ENCODE data around the gene FBL. TPM values are rescaled to one million over a fixed set of nuclear protein-coding genes. Genes with fewer than 3 reads are reported as not detected.
"Not testable (repeated sequence)": the region's sequence is repeated elsewhere in the genome, so short reads cannot be mapped to it uniquely, and the experiment has no call there.

Gene FBL
- total RNA-seq, 1 experiment from 2014 or later: 527 TPM

GRCh38 chr19:39829702-39830275 lies 16.4 kb downstream of the FBL start:
- in situ Hi-C loops (cut with HindIII; ENCODE audit: low sequenced_read_pairs): no loop called here
- DNase-seq (ENCODE audit: low spot score): no peak

GRCh38 chr19:39828654-39829032 lies 17.5 kb downstream of the FBL start:
- in situ Hi-C loops (cut with HindIII; ENCODE audit: low sequenced_read_pairs): no loop called here
- DNase-seq (ENCODE audit: low spot score): no peak

- in situ Hi-C loops (cut with HindIII; ENCODE audit: low sequenced_read_pairs): no loop called here
- DNase-seq (ENCODE audit: low spot score): no peak
Measured at GRCh38 chr19:39828015-39828653, 18.0 kb downstream of the FBL start.

- no peak for DNase-seq (ENCODE audit: low spot score)
- in situ Hi-C loops (cut with HindIII; ENCODE audit: low sequenced_read_pairs): no loop called here
Measured at GRCh38 chr19:39827216-39827615, 19.0 kb downstream of the FBL start.

GRCh38 chr19:39826311-39826945 lies 19.8 kb downstream of the FBL start:
- in situ Hi-C loops (cut with HindIII; ENCODE audit: low sequenced_read_pairs): no loop called here
- no peak for DNase-seq (ENCODE audit: low spot score)

GRCh38 chr19:39825531-39826076 lies 20.6 kb downstream of the FBL start:
- in situ Hi-C loops (cut with HindIII; ENCODE audit: low sequenced_read_pairs): no loop called here
- no peak for DNase-seq (ENCODE audit: low spot score)

GRCh38 chr19:39825093-39825463 lies 21.1 kb downstream of the FBL start:
- no peak for DNase-seq (ENCODE audit: low spot score)
- in situ Hi-C loops (cut with HindIII; ENCODE audit: low sequenced_read_pairs): no loop called here

GRCh38 chr19:39824143-39825092 lies 21.8 kb downstream of the FBL start:
- in situ Hi-C loops (cut with HindIII; ENCODE audit: low sequenced_read_pairs): no loop called here

GRCh38 chr19:39823686-39824085 lies 22.5 kb downstream of the FBL start:
- DNase-seq (ENCODE audit: low spot score): peak; percentile 19
- in situ Hi-C loops (cut with HindIII; ENCODE audit: low sequenced_read_pairs): no loop called here

More at GRCh38 chr19:39824143-39825092, 21.8 kb downstream of the FBL start:
- peak; percentile 99 for DNase-seq (ENCODE audit: low spot score)

- DNase-seq (ENCODE audit: low spot score): no peak
- in situ Hi-C loops (cut with HindIII; ENCODE audit: low sequenced_read_pairs): no loop called here
Measured at GRCh38 chr19:39820696-39821095, 25.5 kb downstream of the FBL start.

- in situ Hi-C loops (cut with HindIII; ENCODE audit: low sequenced_read_pairs): no loop called here
- DNase-seq (ENCODE audit: low spot score): no peak
Measured at GRCh38 chr19:39819786-39820185, 26.4 kb downstream of the FBL start.

- in situ Hi-C loops (cut with HindIII; ENCODE audit: low sequenced_read_pairs): no loop called here
- DNase-seq (ENCODE audit: low spot score): no peak
Measured at GRCh38 chr19:39818626-39819097, 27.5 kb downstream of the FBL start.

- in situ Hi-C loops (cut with HindIII; ENCODE audit: low sequenced_read_pairs): no loop called here
- no peak for DNase-seq (ENCODE audit: low spot score)
Measured at GRCh38 chr19:39817888-39818561, 28.2 kb downstream of the FBL start.

GRCh38 chr19:39816287-39817048 lies 29.7 kb downstream of the FBL start:
- DNase-seq (ENCODE audit: low spot score): no peak
- in situ Hi-C loops (cut with HindIII; ENCODE audit: low sequenced_read_pairs): no loop called here

GRCh38 chr19:39814595-39814994 lies 31.6 kb downstream of the FBL start:
- DNase-seq (ENCODE audit: low spot score): no peak
- in situ Hi-C loops (cut with HindIII; ENCODE audit: low sequenced_read_pairs): no loop called here

GRCh38 chr19:39814111-39814510 lies 32.1 kb downstream of the FBL start:
- DNase-seq (ENCODE audit: low spot score); in situ Hi-C loops (cut with HindIII; ENCODE audit: low sequenced_read_pairs): not testable (repeated sequence)

- in situ Hi-C loops (cut with HindIII; ENCODE audit: low sequenced_read_pairs): no loop called here
- DNase-seq (ENCODE audit: low spot score): no peak
Measured at GRCh38 chr19:39813264-39813993, 32.8 kb downstream of the FBL start.
